MM.1S (cell line): Measurements from ENCODE around the gene HSF2.

Experiments
- DNase-seq: peaks from one replicate; pipeline ENCODE4 v3.0.0-alpha.2; 2015
- H2AFZ ChIP-seq: fragments of 300-600 bp; sonication (generic); 2 replicates; pipeline ENCODE4 v1.6.0; 2016; ENCODE audit warnings: antibody characterized with exemption, low read length
- H3F3A ChIP-seq: fragments of 300-600 bp; sonication (generic); 2 replicates; pipeline ENCODE4 v1.6.1; 2016; ENCODE audit warnings: mild to moderate bottlenecking, antibody characterized with exemption, low read length, moderate library complexity, mixed read lengths; ENCODE audit not compliant: insufficient read depth
- H3K27ac ChIP-seq: fragments of 300-600 bp; sonication (generic); 2 replicates; pipeline ENCODE4 v1.5.1; 2016; ENCODE audit warnings: mild to moderate bottlenecking, low read length
- H3K27me3 ChIP-seq: fragments of 300-600 bp; sonication (generic); replicated peaks from 2 replicates; pipeline ENCODE4 v1.6.0; 2016; ENCODE audit warnings: low read length; ENCODE audit not compliant: insufficient read depth
- H3K36me3 ChIP-seq: fragments of 300-600 bp; sonication (generic); replicated peaks from 2 replicates; pipeline ENCODE4 v1.6.1; 2016; ENCODE audit warnings: mild to moderate bottlenecking, low read length, mixed read lengths; ENCODE audit not compliant: insufficient read depth
- H3K4me1 ChIP-seq: fragments of 300-600 bp; sonication (generic); 2 replicates; pipeline ENCODE4 v1.6.1; 2016; ENCODE audit warnings: low read length, mixed read lengths
- H3K4me2 ChIP-seq: fragments of 300-600 bp; sonication (generic); 2 replicates; pipeline ENCODE4 v1.6.0; 2016; ENCODE audit warnings: low read depth, low read length
- H3K4me3 ChIP-seq: fragments of 300-600 bp; sonication (generic); 2 replicates; pipeline ENCODE4 v1.5.1; 2016; ENCODE audit warnings: low read length, mixed read lengths
- H3K79me2 ChIP-seq: fragments of 300-600 bp; sonication (generic); 2 replicates; pipeline ENCODE4 v1.6.1; 2016; ENCODE audit warnings: mixed run types, low read length, mixed read lengths
- H3K9ac ChIP-seq: fragments of 300-600 bp; sonication (generic); 2 replicates; pipeline ENCODE4 v1.6.1; 2016; ENCODE audit warnings: low read length, mixed read lengths
- H3K9me2 ChIP-seq: fragments of 300-600 bp; sonication (generic); replicated peaks from 2 replicates; pipeline ENCODE4 v1.6.1; 2016; ENCODE audit warnings: mild to moderate bottlenecking, low read length, mixed read lengths; ENCODE audit not compliant: insufficient read depth
- H3K9me3 ChIP-seq: fragments of 300-600 bp; sonication (generic); replicated peaks from 2 replicates; pipeline ENCODE4 v1.6.1; 2016; ENCODE audit warnings: mild to moderate bottlenecking, low read length, mixed read lengths; ENCODE audit not compliant: insufficient read depth
- H4K20me1 ChIP-seq: fragments of 300-600 bp; sonication (generic); 2 replicates; pipeline ENCODE4 v1.6.1; 2016; ENCODE audit warnings: mild to moderate bottlenecking, low read length, moderate library complexity, mixed read lengths; ENCODE audit not compliant: insufficient read depth
- EZH2 ChIP-seq: fragments of 300-600 bp; sonication (generic); optimal IDR thresholded peaks from 2 replicates; pipeline ENCODE3; 2017; ENCODE audit warnings: low read depth, mild to moderate bottlenecking, antibody characterized with exemption, low read length, mixed read lengths
- EZH2phosphoT487 ChIP-seq: fragments of 300-600 bp; sonication (generic); IDR thresholded peaks from 2 replicates; pipeline ENCODE4 v1.6.1; 2018; ENCODE audit warnings: antibody characterized with exemption, low read length
- TF ChIP-seq, protein P1 (sequence below): fragments of 300-600 bp; sonication (generic); IDR thresholded peaks from 2 replicates; pipeline ENCODE4 v1.5.1; 2016; ENCODE audit warnings: antibody characterized with exemption, low read length, mixed read lengths

Gene HSF2

DNA sequence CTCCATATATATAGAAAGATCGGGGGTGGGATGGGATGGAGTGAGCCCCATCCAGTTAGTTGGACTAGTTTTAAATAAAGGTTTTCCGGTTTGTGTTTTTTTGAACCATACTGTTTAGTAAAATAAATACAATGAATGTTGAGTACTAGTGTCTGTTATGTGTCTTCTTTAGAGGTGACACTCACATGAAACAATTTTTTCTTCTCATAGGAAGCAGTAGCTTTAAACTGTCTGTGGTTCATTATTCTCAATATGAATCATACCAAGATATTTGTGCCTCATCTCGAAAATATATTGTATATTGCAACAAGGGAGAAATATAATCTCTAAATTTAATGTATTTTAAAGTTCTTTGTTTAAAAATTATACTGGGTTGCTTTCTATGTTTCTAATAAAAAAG, 33.4 kb downstream of the HSF2 start:
- no peaks in the 10 kb centered on the region for H4K20me1 ChIP-seq
- H3K36me3 ChIP-seq: peaks cover 10% of the 10 kb centered on the region; the same call in 1 of the 2 replicates
- H3K4me1 ChIP-seq: no peaks in the 10 kb centered on the region
- no peak for DNase-seq
- no peak overlapping the region for H3K4me2 ChIP-seq
- no peaks in the 10 kb centered on the region for H3K9me3 ChIP-seq
- H3K4me3 ChIP-seq: no peak overlapping the region
- H3K9me2 ChIP-seq: no peaks in the 10 kb centered on the region
- no peak overlapping the region for H2AFZ ChIP-seq
- H3K79me2 ChIP-seq: no peaks in the 10 kb centered on the region
- no peaks in the 10 kb centered on the region for H3K27me3 ChIP-seq
- no peak for TF ChIP-seq EZH2
- TF ChIP-seq, protein P1, sequence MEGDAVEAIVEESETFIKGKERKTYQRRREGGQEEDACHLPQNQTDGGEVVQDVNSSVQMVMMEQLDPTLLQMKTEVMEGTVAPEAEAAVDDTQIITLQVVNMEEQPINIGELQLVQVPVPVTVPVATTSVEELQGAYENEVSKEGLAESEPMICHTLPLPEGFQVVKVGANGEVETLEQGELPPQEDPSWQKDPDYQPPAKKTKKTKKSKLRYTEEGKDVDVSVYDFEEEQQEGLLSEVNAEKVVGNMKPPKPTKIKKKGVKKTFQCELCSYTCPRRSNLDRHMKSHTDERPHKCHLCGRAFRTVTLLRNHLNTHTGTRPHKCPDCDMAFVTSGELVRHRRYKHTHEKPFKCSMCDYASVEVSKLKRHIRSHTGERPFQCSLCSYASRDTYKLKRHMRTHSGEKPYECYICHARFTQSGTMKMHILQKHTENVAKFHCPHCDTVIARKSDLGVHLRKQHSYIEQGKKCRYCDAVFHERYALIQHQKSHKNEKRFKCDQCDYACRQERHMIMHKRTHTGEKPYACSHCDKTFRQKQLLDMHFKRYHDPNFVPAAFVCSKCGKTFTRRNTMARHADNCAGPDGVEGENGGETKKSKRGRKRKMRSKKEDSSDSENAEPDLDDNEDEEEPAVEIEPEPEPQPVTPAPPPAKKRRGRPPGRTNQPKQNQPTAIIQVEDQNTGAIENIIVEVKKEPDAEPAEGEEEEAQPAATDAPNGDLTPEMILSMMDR: no peak
- no peak for TF ChIP-seq EZH2phosphoT487
- no peak overlapping the region for H3K9ac ChIP-seq
- H3F3A ChIP-seq: no peaks in the 10 kb centered on the region
- H3K27ac ChIP-seq: no peak overlapping the region

DNA sequence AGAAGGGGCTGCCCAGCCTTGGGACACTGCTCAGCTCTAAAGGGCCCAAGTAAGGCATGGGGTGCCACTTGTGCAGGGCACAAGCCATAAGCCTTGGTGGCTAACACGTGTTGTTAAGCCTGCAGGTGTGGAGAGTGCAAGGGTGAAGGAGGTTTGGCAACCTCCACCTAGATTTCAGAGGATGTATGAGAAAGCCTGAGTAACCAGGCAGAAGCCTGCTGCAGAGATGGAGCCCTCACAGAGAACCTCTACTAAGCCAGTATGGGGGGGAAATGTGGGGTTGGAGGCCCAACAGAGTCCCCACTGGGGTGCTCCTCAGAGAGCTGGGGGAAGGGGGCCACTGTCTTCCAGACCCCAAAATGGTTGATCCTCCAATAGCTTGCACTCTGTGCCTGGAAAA, 39.5 kb downstream of the HSF2 start:
- no peak for DNase-seq
- Histone ChIP-seq H4K20me1 (no peaks in the 10 kb centered on the region), H3K4me2 (no peak overlapping the region), H3K27me3 (no peaks in the 10 kb centered on the region), H3K79me2 (no peaks in the 10 kb centered on the region), H3F3A (no peaks in the 10 kb centered on the region), H3K9ac (no peak overlapping the region), H3K9me2 (no peaks in the 10 kb centered on the region), H3K27ac (no peak overlapping the region), H3K4me3 (no peak overlapping the region), H3K36me3 (0 out of 2 replicates have a peak, but pooled peaks cover 4% of the 10 kb centered on the region), H3K4me1 (no peaks in the 10 kb centered on the region), H2AFZ (no peak overlapping the region), H3K9me3 (no peaks in the 10 kb centered on the region)
- TF ChIP-seq EZH2 (no peak), EZH2phosphoT487 (no peak)
- TF ChIP-seq, protein P1: no peak

DNA sequence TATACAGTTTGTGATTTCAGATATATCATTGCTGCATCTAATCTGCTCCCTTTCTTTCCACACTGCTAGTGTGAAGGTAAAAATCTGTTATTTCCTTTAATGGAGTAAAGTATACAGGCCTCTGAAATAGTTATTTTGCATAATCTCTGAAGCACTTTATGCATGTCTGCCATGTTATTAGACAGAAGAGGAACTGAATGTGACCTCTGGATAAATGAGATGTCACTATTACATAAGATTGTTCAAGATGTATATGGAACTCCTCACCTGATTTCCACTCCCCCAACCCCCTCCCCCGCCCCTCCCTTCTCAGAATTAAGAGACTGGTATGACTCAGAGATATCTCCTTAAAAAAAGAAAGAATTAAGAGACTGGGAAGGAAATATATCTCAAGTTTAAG, 45.8 kb downstream of the HSF2 start:
- Histone ChIP-seq H3K27ac (no peak overlapping the region), H3K79me2 (no peaks in the 10 kb centered on the region), H3K4me2 (no peak overlapping the region), H3K4me3 (no peak overlapping the region), H2AFZ (no peak overlapping the region), H3K36me3 (0 out of 2 replicates have a peak, but pooled peaks cover 7% of the 10 kb centered on the region), H3K4me1 (no peaks in the 10 kb centered on the region), H3K9me3 (no peaks in the 10 kb centered on the region), H3F3A (no peaks in the 10 kb centered on the region), H3K9ac (no peak overlapping the region), H3K9me2 (no peaks in the 10 kb centered on the region), H4K20me1 (no peaks in the 10 kb centered on the region), H3K27me3 (no peaks in the 10 kb centered on the region)
- DNase-seq: no peak
- no peak for TF ChIP-seq EZH2
- TF ChIP-seq EZH2phosphoT487: no peak
- TF ChIP-seq, protein P1: no peak
